ENCODE results near the gene LUZP2. TPM values are rescaled to one million over a fixed set of nuclear protein-coding genes. Genes with fewer than 3 reads are reported as not detected.

The LUZP2 gene
- total RNA-seq, 4 donors from 2014 or later, result 0.16 to 0.17 TPM; not detected in 2

DNA sequence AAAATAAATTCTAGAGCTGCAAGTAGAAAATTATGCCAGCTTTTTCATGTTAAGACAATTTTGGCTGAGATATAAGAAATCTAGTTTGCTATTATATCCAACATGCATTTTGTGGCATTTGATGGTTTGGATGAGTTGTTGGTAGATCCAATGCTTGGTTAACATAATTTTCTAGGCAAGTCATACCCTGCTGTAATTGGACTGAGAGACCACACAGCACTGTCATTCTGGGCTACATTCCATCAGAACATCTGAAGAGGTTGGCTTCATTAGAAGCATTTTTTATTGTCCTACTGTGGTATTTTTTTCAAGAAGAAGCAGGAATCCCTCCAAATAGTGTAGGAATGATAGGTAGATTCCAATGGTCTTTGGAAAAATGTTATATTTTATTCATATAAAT is 561.0 kb downstream of the LUZP2 start:
- no peak overlapping the region for H3K27ac ChIP-seq
- TF ChIP-seq, protein P1, sequence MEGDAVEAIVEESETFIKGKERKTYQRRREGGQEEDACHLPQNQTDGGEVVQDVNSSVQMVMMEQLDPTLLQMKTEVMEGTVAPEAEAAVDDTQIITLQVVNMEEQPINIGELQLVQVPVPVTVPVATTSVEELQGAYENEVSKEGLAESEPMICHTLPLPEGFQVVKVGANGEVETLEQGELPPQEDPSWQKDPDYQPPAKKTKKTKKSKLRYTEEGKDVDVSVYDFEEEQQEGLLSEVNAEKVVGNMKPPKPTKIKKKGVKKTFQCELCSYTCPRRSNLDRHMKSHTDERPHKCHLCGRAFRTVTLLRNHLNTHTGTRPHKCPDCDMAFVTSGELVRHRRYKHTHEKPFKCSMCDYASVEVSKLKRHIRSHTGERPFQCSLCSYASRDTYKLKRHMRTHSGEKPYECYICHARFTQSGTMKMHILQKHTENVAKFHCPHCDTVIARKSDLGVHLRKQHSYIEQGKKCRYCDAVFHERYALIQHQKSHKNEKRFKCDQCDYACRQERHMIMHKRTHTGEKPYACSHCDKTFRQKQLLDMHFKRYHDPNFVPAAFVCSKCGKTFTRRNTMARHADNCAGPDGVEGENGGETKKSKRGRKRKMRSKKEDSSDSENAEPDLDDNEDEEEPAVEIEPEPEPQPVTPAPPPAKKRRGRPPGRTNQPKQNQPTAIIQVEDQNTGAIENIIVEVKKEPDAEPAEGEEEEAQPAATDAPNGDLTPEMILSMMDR (IDR thresholded peaks at IDR 0.05), result no peak
- TF ChIP-seq POLR2A (IDR thresholded peaks at IDR 0.05) (no peak), POLR2AphosphoS5 (IDR thresholded peaks at IDR 0.05) (no peak), EP300 (IDR thresholded peaks at IDR 0.05) (no peak)
- no peak for ATAC-seq
- H3K9me3 ChIP-seq, result no peaks in the 10 kb centered on the region
- H3K4me3 ChIP-seq, result no peak overlapping the region
- no peaks in the 10 kb centered on the region for H3K36me3 ChIP-seq
- H3K4me1 ChIP-seq, result no peaks in the 10 kb centered on the region
- no peaks in the 10 kb centered on the region for H3K27me3 ChIP-seq

GRCh38 chr11:25065746-25066145 is 568.9 kb downstream of the LUZP2 start:
- TF ChIP-seq EP300 (IDR thresholded peaks at IDR 0.05) (no peak), POLR2A (IDR thresholded peaks at IDR 0.05) (no peak), POLR2AphosphoS5 (IDR thresholded peaks at IDR 0.05) (no peak)
- TF ChIP-seq, protein P1 (IDR thresholded peaks at IDR 0.05), result no peak
- WGBS, 2 donors (ENCODE audit: low coverage in 1 of 2), result 17 to 27% methylated on average over 1 of the region's 1 CpG
- Histone ChIP-seq H3K36me3 (no peaks in the 10 kb centered on the region), H3K27me3 (no peaks in the 10 kb centered on the region), H3K4me1 (no peaks in the 10 kb centered on the region), H3K4me3 (no peak overlapping the region), H3K9me3 (no peaks in the 10 kb centered on the region), H3K27ac (no peak overlapping the region)
- ATAC-seq, result no peak

DNA sequence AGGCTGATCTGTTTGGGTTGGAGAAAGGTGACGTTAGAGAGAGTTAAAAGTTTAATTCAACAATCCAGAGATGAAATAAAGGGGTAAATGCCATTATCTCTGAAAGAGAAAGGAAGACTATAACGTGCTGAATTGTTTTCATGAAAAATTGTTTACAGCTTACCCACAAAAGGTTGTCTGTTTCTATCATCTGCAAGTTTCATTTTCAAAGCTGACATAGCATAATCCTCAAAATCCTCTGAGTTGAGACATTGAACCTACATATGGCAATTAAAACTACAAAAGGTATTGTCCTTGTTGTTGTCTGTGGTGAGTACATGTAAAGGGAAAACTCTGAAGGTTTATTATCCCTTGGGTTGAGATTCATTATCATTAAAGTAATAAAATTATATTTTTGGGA is 569.9 kb downstream of the LUZP2 start:
- no peaks in the 10 kb centered on the region for H3K36me3 ChIP-seq
- no peak overlapping the region for H3K4me3 ChIP-seq
- ATAC-seq, result no peak
- WGBS, 2 donors (ENCODE audit: low coverage in 1 of 2), result 37 to 59% methylated on average over 2 of the region's 2 CpGs
- TF ChIP-seq POLR2A (IDR thresholded peaks at IDR 0.05) (no peak), EP300 (IDR thresholded peaks at IDR 0.05) (no peak), POLR2AphosphoS5 (IDR thresholded peaks at IDR 0.05) (no peak)
- TF ChIP-seq, protein P1 (IDR thresholded peaks at IDR 0.05), result no peak
- no peaks in the 10 kb centered on the region for H3K4me1 ChIP-seq
- no peaks in the 10 kb centered on the region for H3K27me3 ChIP-seq
- no peak overlapping the region for H3K27ac ChIP-seq
- H3K9me3 ChIP-seq, result no peaks in the 10 kb centered on the region

- Histone ChIP-seq H3K4me3 (no peak overlapping the region), H3K27me3 (no peaks in the 10 kb centered on the region), H3K4me1 (no peaks in the 10 kb centered on the region), H3K9me3 (no peaks in the 10 kb centered on the region), H3K36me3 (no peaks in the 10 kb centered on the region), H3K27ac (no peak overlapping the region)
- 42 to 66% methylated on average over 4 of the region's 4 CpGs for WGBS, 2 donors (ENCODE audit: low coverage in 1 of 2)
- no peak for TF ChIP-seq POLR2A (IDR thresholded peaks at IDR 0.05)
- TF ChIP-seq, protein P1 (IDR thresholded peaks at IDR 0.05), result no peak
- no peak for TF ChIP-seq POLR2AphosphoS5 (IDR thresholded peaks at IDR 0.05)
- no peak for TF ChIP-seq EP300 (IDR thresholded peaks at IDR 0.05)
- ATAC-seq, result no peak
Observed at GRCh38 chr11:25068451-25068850, 571.6 kb downstream of the LUZP2 start.

DNA sequence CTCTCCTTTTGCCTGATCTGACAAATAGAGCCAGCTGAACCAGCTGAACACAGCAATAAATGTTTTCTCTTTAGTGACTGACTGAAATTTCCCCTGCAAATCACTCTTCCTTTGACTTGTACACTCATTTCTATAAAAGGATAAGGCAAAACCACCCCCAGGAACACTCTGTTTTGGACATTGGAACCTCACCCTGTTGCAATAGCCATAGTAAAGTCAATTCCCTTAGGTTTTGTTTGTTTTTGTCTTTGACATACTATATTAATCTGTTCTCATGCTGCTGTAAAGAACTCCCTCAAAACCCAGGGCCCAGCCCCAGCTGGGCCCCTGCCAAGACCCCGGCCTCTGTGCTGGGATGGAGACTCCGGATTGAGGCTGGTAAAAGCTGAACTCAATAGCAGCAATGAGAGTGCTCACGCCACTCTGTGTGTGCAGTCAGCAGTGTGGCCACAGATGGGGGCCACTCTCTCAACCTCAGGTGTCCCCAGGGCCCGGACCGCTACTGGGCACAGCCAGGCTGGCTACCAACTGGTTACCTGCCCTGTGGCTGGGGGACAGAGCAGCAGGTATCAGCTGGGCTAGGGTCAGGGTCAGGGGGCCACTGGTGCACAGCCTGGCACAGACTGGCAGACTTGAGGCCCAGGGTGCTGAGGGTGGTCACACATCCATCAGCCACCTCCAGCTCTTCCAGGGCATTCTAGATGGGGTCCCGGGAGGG is 597.4 kb downstream of the LUZP2 start:
- TF ChIP-seq, protein P1 (IDR thresholded peaks at IDR 0.05), result no peak
- no peak for TF ChIP-seq POLR2AphosphoS5 (IDR thresholded peaks at IDR 0.05)
- TF ChIP-seq EP300 (IDR thresholded peaks at IDR 0.05), result no peak
- TF ChIP-seq POLR2A (IDR thresholded peaks at IDR 0.05), result no peak
- no peaks in the 10 kb centered on the region for H3K36me3 ChIP-seq
- H3K27me3 ChIP-seq, result no peaks in the 10 kb centered on the region
- ATAC-seq, result no peak
- 96% methylated on average over 4 of the region's 6 CpGs; no CpG with 5 or more reads in 1 of the 2 donors for whole genome bisulfite sequencing, 2 donors (ENCODE audit: low coverage in 1 of 2)
- no peak overlapping the region for H3K4me3 ChIP-seq
- H3K27ac ChIP-seq, result no peak overlapping the region
- H3K9me3 ChIP-seq, result no peaks in the 10 kb centered on the region
- no peaks in the 10 kb centered on the region for H3K4me1 ChIP-seq

Data from gastroesophageal sphincter (tissue), 4 donors.